ENCODE measurements around the gene NDUFAF3. TPM values are rescaled to one million over a fixed set of nuclear protein-coding genes. Genes with fewer than 3 reads are reported as not detected.
A peak's percentile ranks its signal among the peaks of the same experiment; 100 is the strongest.

Gene NDUFAF3
- total RNA-seq, 1 donor from 2014 or later, result 120 TPM

- Mint-ChIP-seq H3K27me3 (ENCODE audit: low read depth) (no peaks in the 10 kb centered on the region), H3K4me3 (ENCODE audit: low read depth) (no peak overlapping the region), H3K4me1 (ENCODE audit: low read depth) (peaks cover 42% of the 10 kb centered on the region), H3K36me3 (ENCODE audit: low read depth) (peaks cover 87% of the 10 kb centered on the region), H3K9me3 (no peaks in the 10 kb centered on the region), H3K27ac (peak overlapping the region; percentile 19)
- intact Hi-C loops (cut with micrococcal nuclease), result loop anchor here (10.0 kb wide), 1 partner anchor 388 kb away; the partner anchor contains the start of genes RHOA and TCTA
- no peak for DNase-seq (ENCODE audit: low spot score)
These were observed 4.6 kb downstream of the NDUFAF3 start for GRCh38 chr3:49026536-49026935.

- Mint-ChIP-seq H3K4me3 (ENCODE audit: low read depth) (peak overlapping the region; percentile 90), H3K9me3 (no peaks in the 10 kb centered on the region), H3K27me3 (ENCODE audit: low read depth) (no peaks in the 10 kb centered on the region), H3K27ac (peak overlapping the region; percentile 12), H3K36me3 (ENCODE audit: low read depth) (peaks cover 93% of the 10 kb centered on the region), H3K4me1 (ENCODE audit: low read depth) (peaks cover 42% of the 10 kb centered on the region)
- intact Hi-C loops (cut with micrococcal nuclease), result loop anchor here (2.0 to 10.0 kb wide), 2 partner anchors 67 to 387 kb away; partner anchors contain the start of genes QRICH1, RHOA and TCTA
- DNase-seq (ENCODE audit: low spot score), result peak; percentile 8
These were observed 5.7 kb downstream of the NDUFAF3 start for GRCh38 chr3:49027634-49028033.

- no peaks in the 10 kb centered on the region for H3K27me3 Mint-ChIP-seq (ENCODE audit: low read depth)
- H3K4me3 Mint-ChIP-seq (ENCODE audit: low read depth), result peak overlapping the region; percentile 90
- peak; percentile 8 for DNase-seq (ENCODE audit: low spot score)
- intact Hi-C loops (cut with micrococcal nuclease), result loop anchor here (2.0 to 10.0 kb wide), 2 partner anchors 67 to 387 kb away; partner anchors contain the start of genes QRICH1, RHOA and TCTA
- no peaks in the 10 kb centered on the region for H3K9me3 Mint-ChIP-seq
- H3K27ac Mint-ChIP-seq, result peak overlapping the region; percentile 94
- H3K36me3 Mint-ChIP-seq (ENCODE audit: low read depth), result peaks cover 93% of the 10 kb centered on the region
- H3K4me1 Mint-ChIP-seq (ENCODE audit: low read depth), result peaks cover 38% of the 10 kb centered on the region
These were observed 6.4 kb downstream of the NDUFAF3 start for GRCh38 chr3:49028298-49028672.

GRCh38 chr3:49028673-49029562 is 7.0 kb downstream of the NDUFAF3 start, which contains the start of gene IMPDH2:
Gene IMPDH2 (minus strand): TSS chr3:49029398. CDS start chr3:49029350, 48 bp downstream.
- Mint-ChIP-seq H3K36me3 (ENCODE audit: low read depth) (peaks cover 90% of the 10 kb centered on the region), H3K4me1 (ENCODE audit: low read depth) (peaks cover 34% of the 10 kb centered on the region), H3K9me3 (no peaks in the 10 kb centered on the region), H3K4me3 (ENCODE audit: low read depth) (peak within 1 kb of the TSS; percentile 90), H3K27ac (peak within 1 kb of the TSS; percentile 94), H3K27me3 (ENCODE audit: low read depth) (no peaks in the 10 kb centered on the region)
- peak; percentile 91 for DNase-seq (ENCODE audit: low spot score)
- intact Hi-C loops (cut with micrococcal nuclease), result loop anchor here (1.0 to 10.0 kb wide), 3 partner anchors 8 to 386 kb away; partner anchors contain the start of genes QRICH1, RHOA and TCTA

GRCh38 chr3:49029563-49029884 is 7.6 kb downstream of the NDUFAF3 start:
- Mint-ChIP-seq H3K4me1 (ENCODE audit: low read depth) (peaks cover 30% of the 10 kb centered on the region), H3K27me3 (ENCODE audit: low read depth) (no peaks in the 10 kb centered on the region), H3K36me3 (ENCODE audit: low read depth) (peaks cover 88% of the 10 kb centered on the region), H3K27ac (peak overlapping the region; percentile 94), H3K9me3 (no peaks in the 10 kb centered on the region), H3K4me3 (ENCODE audit: low read depth) (peak overlapping the region; percentile 90)
- intact Hi-C loops (cut with micrococcal nuclease), result loop anchor here (1.0 to 10.0 kb wide), 3 partner anchors 8 to 385 kb away; partner anchors contain the start of genes QRICH1, RHOA and TCTA
- no peak for DNase-seq (ENCODE audit: low spot score)

GRCh38 chr3:49030321-49030720 is 8.4 kb downstream of the NDUFAF3 start:
- Mint-ChIP-seq H3K27ac (no peak overlapping the region), H3K27me3 (ENCODE audit: low read depth) (no peaks in the 10 kb centered on the region), H3K9me3 (no peaks in the 10 kb centered on the region), H3K36me3 (ENCODE audit: low read depth) (peaks cover 88% of the 10 kb centered on the region), H3K4me1 (ENCODE audit: low read depth) (peaks cover 26% of the 10 kb centered on the region), H3K4me3 (ENCODE audit: low read depth) (no peak overlapping the region)
- DNase-seq (ENCODE audit: low spot score), result no peak
- intact Hi-C loops (cut with micrococcal nuclease), result no loop called here

- Mint-ChIP-seq H3K9me3 (no peaks in the 10 kb centered on the region), H3K27ac (no peak overlapping the region), H3K4me3 (ENCODE audit: low read depth) (no peak overlapping the region), H3K27me3 (ENCODE audit: low read depth) (no peaks in the 10 kb centered on the region), H3K36me3 (ENCODE audit: low read depth) (peaks cover 76% of the 10 kb centered on the region), H3K4me1 (ENCODE audit: low read depth) (peaks cover 15% of the 10 kb centered on the region)
- no peak for DNase-seq (ENCODE audit: low spot score)
- intact Hi-C loops (cut with micrococcal nuclease), result no loop called here
These were observed 10.9 kb downstream of the NDUFAF3 start for GRCh38 chr3:49032646-49033304.

- H3K4me1 Mint-ChIP-seq (ENCODE audit: low read depth), result peaks cover 4% of the 10 kb centered on the region
- no peaks in the 10 kb centered on the region for H3K9me3 Mint-ChIP-seq
- no peak overlapping the region for H3K4me3 Mint-ChIP-seq (ENCODE audit: low read depth)
- H3K27ac Mint-ChIP-seq, result no peak overlapping the region
- peaks cover 61% of the 10 kb centered on the region for H3K36me3 Mint-ChIP-seq (ENCODE audit: low read depth)
- no peaks in the 10 kb centered on the region for H3K27me3 Mint-ChIP-seq (ENCODE audit: low read depth)
- no peak for DNase-seq (ENCODE audit: low spot score)
- intact Hi-C loops (cut with micrococcal nuclease), result no loop called here
These were observed 12.7 kb downstream of the NDUFAF3 start for GRCh38 chr3:49034650-49035049.

- H3K4me3 Mint-ChIP-seq (ENCODE audit: low read depth), result no peak overlapping the region
- intact Hi-C loops (cut with micrococcal nuclease), result no loop called here
- peaks cover 59% of the 10 kb centered on the region for H3K36me3 Mint-ChIP-seq (ENCODE audit: low read depth)
These were observed 13.4 kb downstream of the NDUFAF3 start for GRCh38 chr3:49035281-49035680.

GRCh38 chr3:49053543-49053942 is 31.6 kb downstream of the NDUFAF3 start:
- H3K27ac Mint-ChIP-seq, result no peak overlapping the region
- DNase-seq (ENCODE audit: low spot score), result no peak
- H3K27me3 Mint-ChIP-seq (ENCODE audit: low read depth), result no peaks in the 10 kb centered on the region
- no peaks in the 10 kb centered on the region for H3K9me3 Mint-ChIP-seq
- no peaks in the 10 kb centered on the region for H3K4me1 Mint-ChIP-seq (ENCODE audit: low read depth)
- H3K36me3 Mint-ChIP-seq (ENCODE audit: low read depth), result peaks cover 67% of the 10 kb centered on the region
- intact Hi-C loops (cut with micrococcal nuclease), result no loop called here
- no peak overlapping the region for H3K4me3 Mint-ChIP-seq (ENCODE audit: low read depth)

More at GRCh38 chr3:49035281-49035680, 13.4 kb downstream of the NDUFAF3 start:
- H3K27ac Mint-ChIP-seq, result no peak overlapping the region
- no peaks in the 10 kb centered on the region for H3K9me3 Mint-ChIP-seq
- H3K27me3 Mint-ChIP-seq (ENCODE audit: low read depth), result no peaks in the 10 kb centered on the region
- H3K4me1 Mint-ChIP-seq (ENCODE audit: low read depth), result no peaks in the 10 kb centered on the region
- no peak for DNase-seq (ENCODE audit: low spot score)

GRCh38 chr3:49054344-49054862 is 32.5 kb downstream of the NDUFAF3 start:
- Mint-ChIP-seq H3K36me3 (ENCODE audit: low read depth) (peaks cover 63% of the 10 kb centered on the region), H3K9me3 (no peaks in the 10 kb centered on the region), H3K27ac (no peak overlapping the region), H3K27me3 (ENCODE audit: low read depth) (no peaks in the 10 kb centered on the region), H3K4me1 (ENCODE audit: low read depth) (no peaks in the 10 kb centered on the region), H3K4me3 (ENCODE audit: low read depth) (no peak overlapping the region)
- intact Hi-C loops (cut with micrococcal nuclease), result no loop called here
- DNase-seq (ENCODE audit: low spot score), result no peak

- H3K27ac Mint-ChIP-seq, result no peak overlapping the region
- no peak overlapping the region for H3K4me3 Mint-ChIP-seq (ENCODE audit: low read depth)
- DNase-seq (ENCODE audit: low spot score), result no peak
- no peaks in the 10 kb centered on the region for H3K4me1 Mint-ChIP-seq (ENCODE audit: low read depth)
- peaks cover 48% of the 10 kb centered on the region for H3K36me3 Mint-ChIP-seq (ENCODE audit: low read depth)
- H3K27me3 Mint-ChIP-seq (ENCODE audit: low read depth), result no peaks in the 10 kb centered on the region
- no peaks in the 10 kb centered on the region for H3K9me3 Mint-ChIP-seq
- intact Hi-C loops (cut with micrococcal nuclease), result no loop called here
These were observed 35.3 kb downstream of the NDUFAF3 start for GRCh38 chr3:49057268-49057667.
